HepG2 (cell line): ENCODE data around the gene HCRT. TPM values are rescaled to one million over a fixed set of nuclear protein-coding genes. Genes with fewer than 3 reads are reported as not detected.

ENCODE experiments used
- AGO2 ChIP-seq: fragments of 200-400 bp; formaldehyde crosslinking; optimal IDR thresholded peaks from 2 replicates; pipeline ENCODE3; 2017; ENCODE audit warnings: mild to moderate bottlenecking, low read depth, low read length, moderate library complexity
- ATF5 ChIP-seq: sonication (generic); formaldehyde crosslinking; IDR thresholded peaks from 2 replicates; pipeline ENCODE4 v1.4.0; 2020; ENCODE audit warnings: mild to moderate bottlenecking, low read depth, missing genetic modification reagents
- GPN1 ChIP-seq: sonication (generic); formaldehyde crosslinking; IDR thresholded peaks from 2 replicates; pipeline ENCODE4 v1.5.1; 2020; ENCODE audit warnings: missing genetic modification reagents, borderline replicate concordance
- RAD21 ChIP-seq: fragments of 450-650 bp; formaldehyde crosslinking; IDR thresholded peaks from 2 replicates; pipeline ENCODE4 v1.5.0; 2020; ENCODE audit warnings: mild to moderate bottlenecking
- RARG ChIP-seq: sonication (generic); formaldehyde crosslinking; IDR thresholded peaks from 2 replicates; pipeline ENCODE4 v1.4.0; 2020; ENCODE audit warnings: low read depth, mild to moderate bottlenecking, missing genetic modification reagents
- RBFOX2 ChIP-seq: fragments of 200-400 bp; formaldehyde crosslinking; IDR thresholded peaks from 2 replicates; pipeline ENCODE4 v1.6.1; 2017; ENCODE audit warnings: low read depth, mild to moderate bottlenecking, low read length
- TEF ChIP-seq: sonication (generic); formaldehyde crosslinking; IDR thresholded peaks from 2 replicates; pipeline ENCODE4 v1.5.0; 2020; ENCODE audit warnings: missing genetic modification reagents
- ZNF512B ChIP-seq: sonication (generic); formaldehyde crosslinking; IDR thresholded peaks from 2 replicates; pipeline ENCODE4 v1.5.1; 2020; ENCODE audit warnings: missing genetic modification reagents, mild to moderate bottlenecking, borderline replicate concordance
- ZNF574 ChIP-seq: sonication (generic); formaldehyde crosslinking; IDR thresholded peaks from 2 replicates; pipeline ENCODE4 v1.4.0; 2020; ENCODE audit warnings: missing genetic modification reagents
- ZNF580 ChIP-seq: IDR thresholded peaks from 2 replicates; pipeline ENCODE4 v1.6.1; 2016; ENCODE audit warnings: low read depth, borderline replicate concordance
- ZNF687 ChIP-seq: sonication (generic); formaldehyde crosslinking; IDR thresholded peaks from 2 replicates; pipeline ENCODE4 v1.5.1; 2020; ENCODE audit warnings: mild to moderate bottlenecking, missing genetic modification reagents, moderate library complexity
- ZNF691 ChIP-seq: sonication (generic); formaldehyde crosslinking; IDR thresholded peaks from 2 replicates; pipeline ENCODE4 v1.4.0; 2020; ENCODE audit warnings: missing genetic modification reagents, low read depth, mild to moderate bottlenecking, borderline replicate concordance
- ZNF891 ChIP-seq: sonication (generic); formaldehyde crosslinking; IDR thresholded peaks from 2 replicates; pipeline ENCODE4 v1.5.0; 2020; ENCODE audit warnings: mild to moderate bottlenecking, missing genetic modification reagents
- polyA plus RNA-seq, 8 experiments: library from polyadenylated mRNA; depleted of rRNA in 3 of 8; stranded (reverse) in 7 of 8; unstranded in 1 of 8; fragments of >200 nt; fragmentation: Illumina TruSeq in 4 of 8; extraction: Trizol in 4 of 8; gene quantifications; 2 replicates each; pipeline versions ENCODE4 v1.2.1 to v1.2.3, GENCODE V29; 2011 to 2016; ENCODE audit warnings: low read depth in 4 of 8, missing spikeins in 1 of 8, mixed read lengths in 1 of 8; ENCODE audit not compliant: insufficient read depth in 1 of 8
- total RNA-seq, 5 experiments: library from RNA; depleted of rRNA; stranded (reverse); fragments of >200 nt; fragmentation: Illumina TruSeq; extraction: Trizol; gene quantifications; 2 replicates each; pipeline ENCODE4 v1.2.3, GENCODE V29; 2016; ENCODE audit warnings: low read depth in 1 of 5

HCRT gene
- total and polyA plus RNA-seq, 2 of the 13 experiments (the other 11 are each of a cell fraction or from before 2014, with no cell fraction given): not detected

GRCh38 chr17:42193969-42194899 lies 9.0 kb upstream of the HCRT start, which contains the start of gene GHDC (continued):
- TF ChIP-seq ZNF687 (peak; percentile 95), GPN1 (CRISPR knock-in tag) (no peak), ZNF580 (CRISPR knock-in tag) (peak; percentile 56; the same call in 1 of the 2 replicates), TEF (no peak), RBFOX2 (peak; percentile 44; the same call in 1 of the 2 replicates), ZNF891 (CRISPR knock-in tag) (no peak), ATF5 (CRISPR knock-in tag) (no peak), RARG (CRISPR knock-in tag) (no peak), ZNF574 (CRISPR knock-in tag) (peak; percentile 80), ZNF512B (no peak), AGO2 (no peak), ZNF691 (peak; percentile 64; the same call in 1 of the 2 replicates), RAD21 (CRISPR knock-in tag) (no peak)
